ENCODE data around the gene DPH5. TPM values are rescaled to one million over a fixed set of nuclear protein-coding genes. Genes with fewer than 3 reads are reported as not detected.
A peak's percentile ranks its signal among the peaks of the same experiment; 100 is the strongest.

DPH5 gene
- total RNA-seq, 1 donor from 2014 or later, result 51.9 TPM

- no peak for DNase-seq
- H3K9me3 Mint-ChIP-seq, result peaks cover 12% of the 10 kb centered on the region
- CTCF ChIA-PET, result interaction anchor here (1.2 kb wide), 1 partner anchor 296 kb away, joined by 3 read pairs; no protein-coding TSS in a partner anchor
These were observed 83.1 kb downstream of the DPH5 start for GRCh38 chr1:100942304-100943046.

GRCh38 chr1:100941580-100942216, 83.9 kb downstream of the DPH5 start:
- ATAC-seq (ENCODE audit: low read depth) (no peak), DNase-seq (no peak)
- no peaks in the 10 kb centered on the region for H3K27me3 Mint-ChIP-seq
- H3K27ac Mint-ChIP-seq, result no peak overlapping the region
- peaks cover 68% of the 10 kb centered on the region for H3K36me3 Mint-ChIP-seq (ENCODE audit: low read depth)
- peaks cover 5% of the 10 kb centered on the region for H3K9me3 Mint-ChIP-seq
- H3K4me1 Mint-ChIP-seq, result peaks cover 38% of the 10 kb centered on the region
- TF ChIP-seq CTCF (IDR thresholded peaks at IDR 0.05), result no peak
- intact Hi-C loops (cut with micrococcal nuclease), result loop anchor here (2.0 kb wide), 1 partner anchor 15 kb away; no protein-coding TSS in a partner anchor
- H3K4me3 Mint-ChIP-seq, result no peak overlapping the region
- ChIA-PET CTCF (interaction anchor here (1.2 kb wide), 1 partner anchor 297 kb away, joined by 3 read pairs; no protein-coding TSS in a partner anchor), POLR2A (no interaction called here)

More at GRCh38 chr1:100942304-100943046, 83.1 kb downstream of the DPH5 start:
- Mint-ChIP-seq H3K4me3 (no peak overlapping the region), H3K36me3 (ENCODE audit: low read depth) (peaks cover 72% of the 10 kb centered on the region), H3K27me3 (no peaks in the 10 kb centered on the region), H3K4me1 (peaks cover 44% of the 10 kb centered on the region), H3K27ac (peak overlapping the region; percentile 68)
- intact Hi-C loops (cut with micrococcal nuclease), result no loop called here
- no peak for ATAC-seq (ENCODE audit: low read depth)
- TF ChIP-seq CTCF (IDR thresholded peaks at IDR 0.05), result no peak
- POLR2A ChIA-PET, result no interaction called here

GRCh38 chr1:100941098-100941527, 84.5 kb downstream of the DPH5 start:
- CTCF ChIA-PET, result interaction anchor here (1.0 to 1.4 kb wide), 2 partner anchors 44 to 347 kb away, joined by 3 to 5 read pairs; no protein-coding TSS in a partner anchor
- no peak overlapping the region for H3K4me3 Mint-ChIP-seq
- no peak overlapping the region for H3K27ac Mint-ChIP-seq
- no peak for ATAC-seq (ENCODE audit: low read depth)
- no peaks in the 10 kb centered on the region for H3K27me3 Mint-ChIP-seq
- no peak for DNase-seq
- TF ChIP-seq CTCF (IDR thresholded peaks at IDR 0.05), result no peak
- intact Hi-C loops (cut with micrococcal nuclease), result loop anchor here (2.0 kb wide), 1 partner anchor 16 kb away; no protein-coding TSS in a partner anchor
- peaks cover under 1% of the 10 kb centered on the region for H3K9me3 Mint-ChIP-seq
- H3K36me3 Mint-ChIP-seq (ENCODE audit: low read depth), result peaks cover 68% of the 10 kb centered on the region
- peaks cover 38% of the 10 kb centered on the region for H3K4me1 Mint-ChIP-seq
- POLR2A ChIA-PET, result interaction anchor here (1.0 kb wide), 1 partner anchor 11 kb away, joined by 3 read pairs; no protein-coding TSS in a partner anchor

Other genes with a start within 250 kb of the DPH5 start
- 3.7 and 4.8 TPM in 2 replicates for gene EXTL2, start 130.9 kb downstream of the DPH5 start, total RNA-seq
- 21.1 and 25.7 TPM in 2 replicates for gene SLC30A7, start 129.7 kb downstream of the DPH5 start, total RNA-seq
- 77.7 and 85.2 TPM in 2 replicates for gene S1PR1, start 211.2 kb upstream of the DPH5 start, total RNA-seq